K562 (cell line): ENCODE measurements around the gene ADGRL3. TPM values are rescaled to one million over a fixed set of nuclear protein-coding genes. Genes with fewer than 3 reads are reported as not detected.

ENCODE experiments used
- ATAC-seq: fragments of 200-7000 bp; cut with Tn5 transposase; 3 replicates; pipeline ENCODE4 v1.9.1; 2020; ENCODE audit warnings: moderate library complexity
- BruUV-seq: library from RNA; stranded (reverse); fragments of 400-500 nt; replicated peaks from 2 replicates; lab custom pipeline; 2021; lab: Mats Ljungman, UMichigan
- CTCF ChIA-PET: fragments of 300-600 bp; formaldehyde crosslinking; extraction: SDS; loops from one replicate; lab custom pipeline; 2021; ENCODE audit warnings: low intra/inter-chr PET ratio; lab: Yijun Ruan, JAX
- POLR2A ChIA-PET: fragments of 300-600, 350-650 bp; sonication (Branson Sonifier 250); formaldehyde crosslinking; extraction: SDS; loops from one replicate; lab custom pipeline; 2021; ENCODE audit warnings: antibody characterized with exemption, inconsistent platforms; lab: Yijun Ruan, JAX
- DNase-seq, 4 experiments: peaks; one replicate each; pipeline versions ENCODE4 v3.0.0 to v3.0.0-alpha.2; 2011 to 2018; ENCODE audit warnings: low spot score in 3 of 4, mixed read lengths in 3 of 4; ENCODE audit errors: extremely low read depth in 1 of 4
- FAIRE-seq: peaks from 2 replicates; lab custom pipeline; 2011; peaks lifted over from hg19 to GRCh38; lab: Jason Lieb, UNC
- H2AFZ ChIP-seq: 2 replicates; pipeline ENCODE4 v1.6.0; 2011; ENCODE audit warnings: low read depth, low read length, control low read depth, inconsistent platforms
- H3K27ac ChIP-seq: fragments of 200-600 bp; 3 replicates; pipeline ENCODE4 v1.8.0; 2011; ENCODE audit warnings: low read depth, mild to moderate bottlenecking, control low read depth, inconsistent platforms, low read length, moderate library complexity, mixed read lengths; ENCODE audit errors: extremely low read depth
- H3K27me3 ChIP-seq, 2 experiments: fragments of 300-600 bp in 1 of 2; 2 replicates in 1 of 2; 3 replicates in 1 of 2; pipeline versions ENCODE4 v1.6.0 to v1.8.0; 2011; ENCODE audit warnings: inconsistent platforms in 2 of 2, low read length in 2 of 2, mild to moderate bottlenecking in 1 of 2, mixed read lengths in 1 of 2, moderate library complexity in 1 of 2; ENCODE audit not compliant: control insufficient read depth in 2 of 2, insufficient read depth in 2 of 2
- H3K36me3 ChIP-seq: fragments of 300-600 bp; 3 replicates; pipeline ENCODE4 v1.8.0; 2011; ENCODE audit warnings: mild to moderate bottlenecking, low read length, inconsistent platforms; ENCODE audit not compliant: control insufficient read depth, insufficient read depth
- H3K4me1 ChIP-seq, 2 experiments: fragments of 200-600 bp in 1 of 2; replicated peaks in 1 of 2; 2 replicates in 1 of 2; 3 replicates in 1 of 2; pipeline versions ENCODE4 v1.5.1 to v1.8.0; 2011; ENCODE audit warnings: inconsistent platforms in 2 of 2, low read length in 2 of 2, mild to moderate bottlenecking in 1 of 2, mixed read lengths in 1 of 2, moderate library complexity in 1 of 2; ENCODE audit not compliant: control insufficient read depth in 2 of 2, insufficient read depth in 2 of 2
- H3K4me2 ChIP-seq: 2 replicates; pipeline ENCODE4 v1.6.1; 2011; ENCODE audit warnings: low read length, control low read depth, inconsistent platforms, mixed read lengths; ENCODE audit not compliant: insufficient read depth
- H3K4me3 ChIP-seq: fragments of 200-600 bp; sonication (generic), shearing (Covaris generic); 2 replicates; pipeline ENCODE4 v1.5.1; 2016; ENCODE audit warnings: control low read depth, inconsistent platforms
- H3K79me2 ChIP-seq: fragments of 200-600 bp; 3 replicates; pipeline ENCODE4 v1.8.0; 2011; ENCODE audit warnings: low read length, inconsistent platforms; ENCODE audit not compliant: control insufficient read depth, insufficient read depth
- H3K9ac ChIP-seq, 2 experiments: 2 replicates each; pipeline versions ENCODE4 v1.6.0 to v1.6.1; 2011; ENCODE audit warnings: low read depth in 2 of 2, low read length in 2 of 2, control low read depth in 1 of 2, inconsistent platforms in 1 of 2, mild to moderate bottlenecking in 1 of 2, mixed read lengths in 1 of 2; ENCODE audit not compliant: insufficient read depth in 1 of 2
- H3K9me1 ChIP-seq: one replicate; pipeline ENCODE4 v1.6.0; 2011; ENCODE audit warnings: inconsistent platforms, mild to moderate bottlenecking, low read length, moderate library complexity; ENCODE audit not compliant: control insufficient read depth, insufficient read depth
- H3K9me3 ChIP-seq: replicated peaks from 2 replicates; pipeline ENCODE4 v1.5.1; 2011; ENCODE audit warnings: low read depth, low read length, inconsistent platforms; ENCODE audit not compliant: control insufficient read depth, insufficient read depth
- H4K20me1 ChIP-seq: replicated peaks from 2 replicates; pipeline ENCODE4 v1.6.1; 2011; ENCODE audit warnings: low read length, inconsistent platforms, mixed read lengths; ENCODE audit not compliant: control insufficient read depth, insufficient read depth
- EP400 ChIP-seq: fragments of 450-650 bp; IDR thresholded peaks from 2 replicates; pipeline ENCODE4 v1.6.1; 2017; ENCODE audit warnings: antibody characterized with exemption, mild to moderate bottlenecking, moderate library complexity
- MAFG ChIP-seq: fragments of 450-650 bp; conservative IDR thresholded peaks from 2 replicates; pipeline ENCODE4 v1.6.1; 2016; ENCODE audit warnings: missing genetic modification characterization, missing compliant biosample characterization
- MBD2 ChIP-seq: sonication (generic); IDR thresholded peaks from 2 replicates; pipeline ENCODE4 v1.6.1; 2016; ENCODE audit warnings: low read depth, borderline replicate concordance
- POU5F1 ChIP-seq: fragments of 150-350 bp; IDR thresholded peaks from 2 replicates; pipeline ENCODE4 v1.6.1; 2014; ENCODE audit warnings: borderline replicate concordance, low read length, low read depth, mild to moderate bottlenecking; ENCODE audit not compliant: partially characterized antibody
- SETDB1 ChIP-seq: IDR thresholded peaks from one replicate; pipeline ENCODE4 v1.6.1; 2012; ENCODE audit warnings: low read length, control low read depth, inconsistent platforms
- SOX6 ChIP-seq: fragments of 450-650 bp; IDR thresholded peaks from 2 replicates; pipeline ENCODE4 v1.6.1; 2014; ENCODE audit warnings: mild to moderate bottlenecking
- ZNF232 ChIP-seq: sonication (generic); formaldehyde crosslinking; IDR thresholded peaks from 2 replicates; pipeline ENCODE4 v1.8.0; 2022; ENCODE audit warnings: mild to moderate bottlenecking, missing genetic modification reagents
- ZNF444 ChIP-seq: fragments of 250-450 bp; sonication (Bioruptor Pico); IDR thresholded peaks from 2 replicates; pipeline ENCODE4 v1.4.0; 2020; ENCODE audit warnings: mild to moderate bottlenecking, moderate library complexity
- ZNF707 ChIP-seq: fragments of 250-450 bp; sonication (Bioruptor Pico); conservative IDR thresholded peaks from 2 replicates; pipeline ENCODE4 v1.8.0; 2022; ENCODE audit warnings: inconsistent platforms, mild to moderate bottlenecking, moderate library complexity
- WGBS: fragments of 100-300 bp; shearing (Covaris generic); methylation state at CpG from one replicate; pipeline ENCODE4 v1.1.6; 2016; ENCODE audit warnings: low coverage, mixed read lengths; ENCODE audit not compliant: insufficient coverage; ENCODE audit errors: missing lambda C conversion rate; 5-methylcytosine and 5-hydroxymethylcytosine counted together
- in situ Hi-C: fragments of 300-500 bp; cut with MboI; formaldehyde crosslinking; loops from 4 replicates; pipeline ENCODE4 v1.15.0; 2018; ENCODE audit warnings: inconsistent platforms, mixed read lengths
- intact Hi-C: fragments of 100-400 bp; cut with micrococcal nuclease; formaldehyde crosslinking; loops from 2 replicates; pipeline ENCODE4 v1.14.2; 2022
- polyA plus RNA-seq, 8 experiments: library from polyadenylated mRNA; depleted of rRNA in 4 of 8; stranded (reverse) in 5 of 8; unstranded in 3 of 8; fragments of >200 nt; fragmentation: Nextera tagmentation in 2 of 8; fragmentation: Illumina TruSeq in 1 of 8; extraction: Ambion mirVana in 2 of 8; extraction: Trizol in 1 of 8; gene quantifications; 2 replicates each; pipeline versions ENCODE4 v1.2.1 to v1.2.3, GENCODE V29; 2011 to 2014; ENCODE audit warnings: inconsistent platforms in 1 of 8, missing spikeins in 1 of 8
- total RNA-seq, 7 experiments: library from RNA; depleted of rRNA in 6 of 7; stranded (reverse); fragments of >200 nt in 6 of 7; fragmentation: Illumina TruSeq in 2 of 7; extraction: Trizol in 2 of 7; gene quantifications; 2 replicates each; pipeline versions ENCODE4 v1.2.1 to v1.2.3, GENCODE V29; 2011 to 2021; ENCODE audit warnings: low replicate concordance in 1 of 7
- TF ChIP-seq, protein P1 (sequence below): fragments of 450-650 bp; formaldehyde crosslinking; IDR thresholded peaks from 2 replicates; pipeline ENCODE4 v1.4.0; 2020; ENCODE audit warnings: mild to moderate bottlenecking, mixed read lengths

ADGRL3 gene
- total and polyA plus RNA-seq, 9 of the 15 experiments (the other 6 are each of a cell fraction or from before 2014, with no cell fraction given): 0.03 to 0.14 (median 0.04) TPM; not detected in 2

DNA sequence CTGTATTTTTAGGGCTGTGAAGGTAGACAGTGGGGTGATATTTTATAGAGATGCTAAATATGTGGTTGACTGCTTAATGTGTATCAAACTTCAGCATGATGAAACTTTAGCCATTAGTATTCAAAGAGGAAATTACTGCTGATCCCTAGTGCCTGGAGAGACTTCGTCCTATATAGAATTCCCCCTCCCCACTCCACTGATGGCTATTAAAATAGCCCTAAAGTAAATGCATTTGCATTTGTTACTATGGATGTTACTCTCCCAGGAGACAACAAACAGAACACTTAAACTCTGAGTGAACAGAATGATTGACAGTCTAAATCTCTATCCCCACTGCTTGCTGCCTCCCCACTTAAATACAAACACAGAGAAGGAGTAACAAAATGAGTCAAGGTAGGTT, 39.1 kb downstream of the ADGRL3 start:
- ATAC-seq: no peak

More for the DNA sequence above, 39.1 kb downstream of the ADGRL3 start:
- in situ Hi-C loops (no loop called here), intact Hi-C loops (no loop called here)
- H3K27ac ChIP-seq: no peak overlapping the region
- DNase-seq: no peak
- H3K27me3 ChIP-seq: no peaks in the 10 kb centered on the region
- no peak overlapping the region for H3K4me3 ChIP-seq
- H4K20me1 ChIP-seq: no peaks in the 10 kb centered on the region
- WGBS: 0% methylated on average over 1 of the region's 1 CpG
- ChIA-PET CTCF (no interaction called here), POLR2A (no interaction called here)
- H3K4me1 ChIP-seq: no peaks in the 10 kb centered on the region
- H3K79me2 ChIP-seq: no peaks in the 10 kb centered on the region
- H2AFZ ChIP-seq: no peak overlapping the region
- no peak for FAIRE-seq
- no peaks in the 10 kb centered on the region for H3K36me3 ChIP-seq
- TF ChIP-seq SOX6 (no peak), MAFG (tag) (no peak), SETDB1 (no peak), ZNF232 (CRISPR knock-in tag) (no peak), POU5F1 (no peak), EP400 (no peak), ZNF707 (CRISPR knock-in tag) (no peak), MBD2 (no peak), ZNF444 (CRISPR knock-in tag) (no peak)
- TF ChIP-seq, protein P1, sequence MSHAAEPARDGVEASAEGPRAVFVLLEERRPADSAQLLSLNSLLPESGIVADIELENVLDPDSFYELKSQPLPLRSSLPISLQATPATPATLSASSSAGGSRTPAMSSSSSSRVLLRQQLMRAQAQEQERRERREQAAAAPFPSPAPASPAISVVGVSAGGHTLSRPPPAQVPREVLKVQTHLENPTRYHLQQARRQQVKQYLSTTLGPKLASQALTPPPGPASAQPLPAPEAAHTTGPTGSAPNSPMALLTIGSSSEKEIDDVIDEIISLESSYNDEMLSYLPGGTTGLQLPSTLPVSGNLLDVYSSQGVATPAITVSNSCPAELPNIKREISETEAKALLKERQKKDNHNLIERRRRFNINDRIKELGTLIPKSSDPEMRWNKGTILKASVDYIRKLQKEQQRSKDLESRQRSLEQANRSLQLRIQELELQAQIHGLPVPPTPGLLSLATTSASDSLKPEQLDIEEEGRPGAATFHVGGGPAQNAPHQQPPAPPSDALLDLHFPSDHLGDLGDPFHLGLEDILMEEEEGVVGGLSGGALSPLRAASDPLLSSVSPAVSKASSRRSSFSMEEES (CRISPR knock-in tag): no peak
- H3K9me1 ChIP-seq: no peaks in the 10 kb centered on the region
- H3K9me3 ChIP-seq: no peaks in the 10 kb centered on the region
- H3K9ac ChIP-seq: no peak overlapping the region
- no TSS peak for BruUV-seq
- H3K4me2 ChIP-seq: no peak overlapping the region
